CD4-positive, CD25-positive, alpha-beta regulatory T cell (primary cell): Measurements from ENCODE around the gene PARP3. TPM values are rescaled to one million over a fixed set of nuclear protein-coding genes. Genes with fewer than 3 reads are reported as not detected.

Source experiments
- ATAC-seq, 2 donors: fragments of 150-1000 bp; cut with Tn5 transposase; one replicate each; pipeline ENCODE4 v1.10.0; 2021; ENCODE audit warnings: low read depth in 2 of 2, moderate number of reproducible peaks in 2 of 2, moderate library complexity in 1 of 2
- DNase-seq, 3 donors: peaks; one replicate each; pipeline versions ENCODE4 v3.0.0 to v3.0.0-alpha.2; 2012 to 2022; ENCODE audit warnings: mixed read lengths in 1 of 3
- H3K27ac ChIP-seq: one replicate; pipeline ENCODE4 v1.7.0; 2013; ENCODE audit warnings: mild to moderate bottlenecking, low read length; ENCODE audit not compliant: insufficient read depth, poor library complexity, severe bottlenecking
- H3K27me3 ChIP-seq: one replicate; pipeline ENCODE4 v1.7.0; 2013; ENCODE audit warnings: low read length; ENCODE audit not compliant: control insufficient read depth, insufficient read depth
- H3K36me3 ChIP-seq: one replicate; pipeline ENCODE4 v1.7.0; 2013; ENCODE audit warnings: mild to moderate bottlenecking, low read length, moderate library complexity; ENCODE audit not compliant: control insufficient read depth, insufficient read depth
- H3K4me1 ChIP-seq: 2 replicates; pipeline ENCODE4 v1.7.0; 2013; ENCODE audit warnings: mild to moderate bottlenecking, low read length; ENCODE audit not compliant: insufficient read depth, control insufficient read depth, poor library complexity, severe bottlenecking
- H3K4me3 ChIP-seq: one replicate; pipeline ENCODE4 v1.7.0; 2013; ENCODE audit warnings: low read depth, mild to moderate bottlenecking, low read length, moderate library complexity
- H3K9me3 ChIP-seq, 2 experiments: 1 replicate in 1 of 2; 2 replicates in 1 of 2; pipeline ENCODE4 v1.7.0; 2013; ENCODE audit warnings: low read length in 2 of 2, mild to moderate bottlenecking in 1 of 2, moderate library complexity in 1 of 2; ENCODE audit not compliant: control insufficient read depth in 2 of 2
- H3K27ac Mint-ChIP-seq, 3 donors: one replicate each; pipeline ENCODE4 v1.8.0; 2020 to 2022; ENCODE audit warnings: mild to moderate bottlenecking in 3 of 3, mixed read lengths in 3 of 3, moderate library complexity in 2 of 3
- H3K27me3 Mint-ChIP-seq: one replicate; pipeline ENCODE4 v1.8.0; 2022; ENCODE audit warnings: mild to moderate bottlenecking, mixed read lengths
- H3K36me3 Mint-ChIP-seq: one replicate; pipeline ENCODE4 v1.8.0; 2020; ENCODE audit warnings: mixed read lengths
- H3K4me1 Mint-ChIP-seq, 4 donors: one replicate each; pipeline ENCODE4 v1.8.0; 2020 to 2022; ENCODE audit warnings: mixed read lengths in 4 of 4, mild to moderate bottlenecking in 1 of 4
- H3K4me3 Mint-ChIP-seq, 4 donors: one replicate each; pipeline ENCODE4 v1.8.0; 2020 to 2022; ENCODE audit warnings: mild to moderate bottlenecking in 4 of 4, mixed read lengths in 4 of 4, moderate library complexity in 3 of 4
- H3K9me3 Mint-ChIP-seq, 7 donors: one replicate each; pipeline ENCODE4 v1.8.0; 2020 to 2022; ENCODE audit warnings: mixed read lengths in 7 of 7, mild to moderate bottlenecking in 3 of 7, moderate library complexity in 2 of 7
- polyA plus RNA-seq, 4 donors: library from polyadenylated mRNA; unstranded; fragments of 300-500 nt; fragmentation: Illumina TruSeq; gene quantifications; one replicate each; pipeline ENCODE4 v1.2.3, GENCODE V29; 2021
- total RNA-seq: library from RNA; stranded (reverse); gene quantifications from one replicate; pipeline ENCODE4 v1.2.3, GENCODE V29; 2022

The PARP3 gene
- total and polyA plus RNA-seq, 5 donors from 2014 or later = 2.9 to 6.4 (median 4.0) TPM

DNA sequence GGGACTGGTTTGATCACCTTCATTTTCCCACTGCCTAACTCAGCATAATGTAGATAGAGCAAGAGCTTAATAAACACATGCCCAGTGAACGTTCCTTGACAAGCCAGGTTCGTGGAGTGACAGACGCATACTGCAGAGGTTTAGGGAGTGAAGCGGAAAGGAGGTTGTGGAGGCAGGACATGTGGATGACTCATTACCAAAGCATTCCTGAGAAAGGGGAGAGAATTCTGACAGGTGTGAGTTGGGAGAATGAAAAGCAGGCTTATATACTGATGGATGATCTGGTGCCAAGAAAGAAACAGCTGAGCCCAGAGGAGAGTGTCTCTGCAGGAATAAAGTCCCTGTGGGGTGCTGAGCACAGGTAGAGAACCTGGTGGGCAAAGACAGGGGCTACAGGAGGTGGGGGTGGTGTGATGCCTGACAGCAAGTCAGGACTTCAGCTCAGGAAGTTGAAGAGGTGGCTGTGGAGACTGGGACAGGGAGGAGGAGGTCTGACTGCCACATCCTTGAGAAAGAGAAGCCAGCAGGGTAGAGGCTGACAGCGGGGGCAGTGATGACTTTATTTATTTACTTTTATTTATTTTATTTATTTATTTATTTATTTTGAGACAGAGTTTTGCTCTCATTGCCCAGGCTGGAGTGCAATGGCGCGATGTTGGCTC, 55.9 kb downstream of the PARP3 start:
- Histone ChIP-seq H3K36me3 (peaks cover 10% of the 10 kb centered on the region), H3K9me3 (no peaks in the 10 kb centered on the region), H3K4me3 (no peak overlapping the region), H3K27me3 (no peaks in the 10 kb centered on the region), H3K4me1 (peaks cover 25% of the 10 kb centered on the region), H3K27ac (no peak overlapping the region)
- ATAC-seq (no peak), DNase-seq (no peak)
- H3K9me3 Mint-ChIP-seq = no peaks in the 10 kb centered on the region
- peak overlapping the region in 1 of 3 donors; percentile 24 for H3K27ac Mint-ChIP-seq
- peak overlapping the region in 1 of 4 donors; percentile 23 for H3K4me3 Mint-ChIP-seq
- peaks cover 0 to 38% (median 25%) of the 10 kb centered on the region in 4 donors for H3K4me1 Mint-ChIP-seq
- peaks cover 17% of the 10 kb centered on the region for H3K27me3 Mint-ChIP-seq
- H3K36me3 Mint-ChIP-seq = peaks cover 13% of the 10 kb centered on the region

Other genes starting within 250 kb of the PARP3 start
- 3.0 TPM for gene GRM2, start 235.3 kb upstream of the PARP3 start, total RNA-seq
- gene GRM2, start 235.3 kb upstream of the PARP3 start, polyA plus RNA-seq = under 1 TPM in 1 of 4 donors, not detected in 3; 0.29 TPM
- not detected for gene IQCF6, start 163.1 kb upstream of the PARP3 start, total RNA-seq
- not detected for gene IQCF6, start 163.1 kb upstream of the PARP3 start, polyA plus RNA-seq
- not detected for gene IQCF2, start 80.7 kb upstream of the PARP3 start, total RNA-seq
- gene IQCF2, start 80.7 kb upstream of the PARP3 start, polyA plus RNA-seq = not detected
- not detected for gene IQCF5, start 66.8 kb upstream of the PARP3 start, total RNA-seq
- gene IQCF5, start 66.8 kb upstream of the PARP3 start, polyA plus RNA-seq = not detected
- gene IQCF1, start 39.0 kb upstream of the PARP3 start, total RNA-seq = not detected
- gene IQCF1, start 39.0 kb upstream of the PARP3 start, polyA plus RNA-seq = not detected
- 11.2 TPM for gene RRP9, start 459 bp upstream of the PARP3 start, total RNA-seq
- gene RRP9, start 459 bp upstream of the PARP3 start, polyA plus RNA-seq = 10 to 100 TPM; 17.0 to 25.4 (median 23.2) TPM
- not detected for gene GPR62, start 13.0 kb downstream of the PARP3 start, total RNA-seq
- under 1 TPM in 1 of 4 donors, not detected in 3; 0.22 TPM for gene GPR62, start 13.0 kb downstream of the PARP3 start, polyA plus RNA-seq
- 24.6 TPM for gene PCBP4, start 25.1 kb downstream of the PARP3 start, total RNA-seq
- gene PCBP4, start 25.1 kb downstream of the PARP3 start, polyA plus RNA-seq = 10 to 100 TPM in 3 of 4 donors, 1 to 10 TPM in 1; 9.6 to 19.4 (median 12.9) TPM
- gene ABHD14B, start 31.7 kb downstream of the PARP3 start, total RNA-seq = 45.1 TPM
- 10 to 100 TPM; 60.3 to 86.1 (median 78.8) TPM for gene ABHD14B, start 31.7 kb downstream of the PARP3 start, polyA plus RNA-seq
- gene ABHD14A, start 32.7 kb downstream of the PARP3 start, total RNA-seq = 12.7 TPM
- 100 to 1,000 TPM in 2 of 4 donors, 10 to 100 TPM in 2; 91.0 to 137 (median 105) TPM for gene ABHD14A, start 32.7 kb downstream of the PARP3 start, polyA plus RNA-seq
- gene ACY1, start 41.2 kb downstream of the PARP3 start, total RNA-seq = 6.7 TPM
- 10 to 100 TPM in 3 of 4 donors, 1 to 10 TPM in 1; 6.4 to 14.7 (median 11.3) TPM for gene ACY1, start 41.2 kb downstream of the PARP3 start, polyA plus RNA-seq
- 1,128 TPM for gene RPL29, start 53.5 kb downstream of the PARP3 start, total RNA-seq
- gene RPL29, start 53.5 kb downstream of the PARP3 start, polyA plus RNA-seq = 1,000 to 10,000 TPM; 1,236 to 1,661 (median 1,413) TPM
- gene DUSP7, start 114.2 kb downstream of the PARP3 start, total RNA-seq = 12.7 TPM
- 1 to 10 TPM; 3.0 to 3.7 (median 3.5) TPM for gene DUSP7, start 114.2 kb downstream of the PARP3 start, polyA plus RNA-seq
- gene POC1A, start 212.1 kb downstream of the PARP3 start, total RNA-seq = 1.7 TPM
- gene POC1A, start 212.1 kb downstream of the PARP3 start, polyA plus RNA-seq = 1 to 10 TPM; 1.3 to 3.2 (median 1.9) TPM